NOMO-1 treated with DMSO at 0.1 percent for 48 hours (cell line): Measurements from ENCODE around the gene HRG.
A peak's percentile ranks its signal among the peaks of the same experiment; 100 is the strongest.

ENCODE experiments used
- DNase-seq: peaks from one replicate; lab custom pipeline; 2025; ENCODE audit not compliant: unreplicated experiment; lab: John Stamatoyannopoulos, UW

HRG gene

DNA sequence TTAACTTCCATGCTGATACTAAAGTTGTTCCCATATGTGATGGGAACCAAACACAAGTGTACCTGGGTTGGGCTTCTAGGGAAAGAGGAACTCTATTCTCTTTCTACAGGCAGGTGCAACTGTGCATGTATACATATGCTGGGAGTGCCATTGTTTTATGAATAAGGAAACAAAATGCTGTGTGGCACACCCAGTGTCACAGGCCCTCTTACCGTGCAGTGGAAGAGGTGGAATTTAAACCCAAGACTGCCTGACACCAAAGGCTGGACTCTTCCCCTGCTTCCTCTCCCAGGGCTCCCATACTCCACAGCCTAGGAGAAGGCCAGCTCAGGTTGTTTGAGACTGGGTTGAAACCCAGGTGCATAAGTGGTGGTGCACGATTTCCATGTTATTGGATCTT, 27.6 kb upstream of the HRG start:
- DNase-seq = no peak

GRCh38 chr3:186639778-186640472, 25.9 kb upstream of the HRG start, which contains the start of gene FETUB:
Gene FETUB (plus strand): TSS chr3:186640399. CDS start chr3:186640461, 62 bp downstream.
- DNase-seq = no peak

DNA sequence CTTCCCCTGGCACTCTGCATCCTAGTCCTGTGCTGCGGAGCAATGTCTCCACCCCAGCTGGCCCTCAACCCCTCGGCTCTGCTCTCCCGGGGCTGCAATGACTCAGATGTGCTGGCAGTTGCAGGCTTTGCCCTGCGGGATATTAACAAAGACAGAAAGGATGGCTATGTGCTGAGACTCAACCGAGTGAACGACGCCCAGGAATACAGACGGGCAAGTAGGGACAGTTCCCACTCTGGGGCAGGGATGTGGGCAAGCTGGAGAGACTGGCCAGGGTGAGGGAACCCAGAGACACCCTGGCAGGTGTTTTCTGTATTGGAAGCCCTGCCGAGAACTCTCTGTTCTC, 25.4 kb upstream of the HRG start:
- no peak for DNase-seq

DNA sequence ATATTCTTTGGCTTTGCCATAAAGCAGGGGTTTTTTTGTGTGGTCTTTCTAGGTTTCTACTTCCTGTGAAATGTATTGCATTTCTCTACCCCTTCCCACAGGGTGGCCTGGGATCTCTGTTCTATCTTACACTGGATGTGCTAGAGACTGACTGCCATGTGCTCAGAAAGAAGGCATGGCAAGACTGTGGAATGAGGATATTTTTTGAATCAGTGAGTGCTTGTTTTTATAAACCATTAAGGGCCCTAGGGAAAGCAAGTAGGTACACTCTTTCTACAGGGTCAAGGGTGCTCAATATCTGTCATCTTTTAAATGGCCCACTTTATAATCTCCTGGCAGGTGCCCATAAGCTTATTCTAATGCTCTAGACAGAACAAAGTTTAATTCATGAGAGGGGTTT, 24.9 kb upstream of the HRG start:
- no peak for DNase-seq

- no peak for DNase-seq
Measured at GRCh38 chr3:186642014-186642413, 23.8 kb upstream of the HRG start.

DNA sequence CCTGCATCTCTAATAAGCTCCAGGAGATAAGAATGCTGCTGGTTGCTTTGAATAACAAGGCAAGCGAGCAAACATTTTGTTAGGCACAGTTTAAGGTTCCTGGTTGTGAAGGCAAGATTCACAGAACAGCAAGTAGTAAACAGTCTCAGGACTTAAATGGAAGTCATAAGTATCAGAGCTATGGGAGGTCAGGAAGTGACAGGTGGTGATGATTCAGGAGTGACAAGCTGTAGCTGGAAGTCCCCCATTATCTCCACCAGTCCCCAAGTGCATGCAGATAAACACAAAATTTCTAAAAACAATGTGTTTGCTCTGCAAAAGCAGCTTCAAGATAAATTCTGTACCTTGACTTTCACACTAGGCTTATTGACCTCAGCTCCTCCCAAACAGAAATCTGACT, 22.3 kb upstream of the HRG start:
- DNase-seq = no peak

GRCh38 chr3:186644683-186645082, 21.1 kb upstream of the HRG start:
- DNase-seq = no peak

- DNase-seq = no peak
Measured at GRCh38 chr3:186646106-186646505, 19.7 kb upstream of the HRG start.

- no peak for DNase-seq
Measured at GRCh38 chr3:186646841-186647240, 19.0 kb upstream of the HRG start.

DNA sequence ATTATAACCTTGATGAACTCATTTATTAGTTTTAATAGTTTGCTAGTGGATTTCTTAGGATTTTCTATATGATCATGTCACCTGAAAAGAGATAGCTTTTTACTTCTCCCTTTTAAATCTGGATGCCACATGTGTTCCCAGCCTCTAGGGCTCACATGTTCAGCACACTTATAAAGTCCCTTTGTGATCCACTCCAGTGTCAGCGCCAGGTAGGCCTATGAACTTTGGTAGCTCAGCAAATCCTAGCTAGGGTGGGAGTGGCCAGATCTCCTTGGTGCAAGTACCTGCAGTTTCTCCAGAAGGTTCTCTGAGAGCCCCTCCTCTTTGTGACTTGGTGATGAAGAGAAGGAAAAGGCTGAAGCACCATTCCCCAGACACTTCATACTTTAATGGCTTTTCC, 17.0 kb upstream of the HRG start:
- no peak for DNase-seq

DNA sequence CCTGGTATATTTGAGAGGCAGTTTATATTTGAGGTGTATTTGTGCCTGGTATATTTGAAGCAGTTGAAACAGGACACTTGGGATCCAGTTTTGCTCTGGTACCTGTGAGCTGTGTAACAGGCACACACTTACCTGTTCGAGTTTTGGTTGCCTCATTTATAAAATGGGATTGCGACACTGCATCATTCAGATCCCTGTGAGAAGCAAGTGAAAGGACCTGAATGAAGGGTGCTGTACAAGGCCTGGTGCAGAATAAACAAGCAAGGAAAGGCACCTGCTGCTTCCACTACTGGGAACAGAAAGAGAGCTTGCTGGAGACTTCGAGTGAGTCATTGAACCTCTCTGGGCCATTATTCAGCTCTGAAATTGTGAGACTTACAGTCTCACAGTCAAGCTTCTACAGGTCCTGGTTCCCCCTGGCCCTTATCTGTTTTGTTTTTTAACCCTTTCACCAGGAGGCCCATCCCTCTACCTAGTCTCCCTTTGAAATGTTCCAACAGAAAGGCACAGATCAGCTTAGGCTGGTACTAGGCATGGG, 14.1 kb upstream of the HRG start:
- no peak for DNase-seq

GRCh38 chr3:186653080-186653707, 12.6 kb upstream of the HRG start:
- no peak for DNase-seq

- DNase-seq = no peak
Measured at GRCh38 chr3:186653984-186654383, 11.8 kb upstream of the HRG start.

DNA sequence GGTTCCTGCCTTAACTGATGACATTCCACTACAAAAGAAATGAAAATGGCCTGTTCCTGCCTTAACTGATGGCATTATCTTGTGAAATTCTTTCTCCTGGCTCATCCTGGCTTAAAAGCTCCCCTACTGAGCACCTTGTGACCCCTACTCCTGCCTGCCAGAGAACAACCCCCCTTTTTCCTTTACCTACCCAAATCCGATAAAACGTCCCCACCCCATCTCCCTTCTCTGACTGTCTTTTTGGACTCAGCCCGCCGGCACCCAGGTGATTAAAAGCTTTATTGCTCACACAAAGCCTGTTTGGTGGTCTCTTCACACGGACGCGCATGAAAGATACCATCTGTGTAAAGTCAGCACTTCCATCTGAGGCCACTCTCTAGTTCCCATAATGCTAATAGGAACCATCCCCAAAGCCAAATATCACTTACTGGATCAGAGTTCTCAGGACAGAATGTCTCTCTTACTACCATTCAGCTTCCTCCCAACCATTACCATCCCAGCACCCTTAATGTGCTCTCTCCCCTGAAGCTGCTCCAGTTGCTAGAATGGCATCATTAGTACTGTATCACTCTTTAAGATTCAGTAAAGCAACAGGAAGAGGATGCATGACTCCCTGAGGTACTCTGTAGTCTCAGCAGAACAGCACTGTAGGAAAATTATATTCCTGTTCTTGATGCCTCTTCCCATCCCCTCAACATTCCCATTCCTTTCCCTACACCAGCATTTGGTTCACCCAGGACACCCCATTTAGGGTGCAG, 2.3 kb upstream of the HRG start:
- no peak for DNase-seq

DNA sequence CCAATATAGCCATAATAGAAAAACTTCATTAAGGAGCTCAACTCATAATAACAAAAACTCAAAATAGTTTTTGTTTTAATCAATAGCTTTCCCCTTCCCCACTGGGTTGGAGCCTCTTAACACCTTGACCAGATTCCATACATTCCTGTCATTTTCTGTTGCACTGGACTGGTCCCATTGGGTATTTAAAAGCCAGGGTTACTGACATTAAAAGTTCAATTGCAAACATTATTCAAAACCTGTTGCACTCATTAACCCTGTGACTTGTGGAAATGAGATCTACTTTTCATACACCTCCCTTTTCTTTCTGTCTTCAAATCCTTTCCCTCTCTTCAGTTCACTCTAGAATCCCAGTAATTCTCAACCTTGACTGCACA, 1.7 kb upstream of the HRG start:
- no peak for DNase-seq

GRCh38 chr3:186664506-186664905, 1.3 kb upstream of the HRG start:
- DNase-seq = no peak

- no peak for DNase-seq
Measured at GRCh38 chr3:186668426-186668825, 2.6 kb downstream of the HRG start.

GRCh38 chr3:186669378-186670084, 3.7 kb downstream of the HRG start:
- DNase-seq = no peak

GRCh38 chr3:186670155-186670554, 4.3 kb downstream of the HRG start:
- peak; percentile 4 for DNase-seq

DNA sequence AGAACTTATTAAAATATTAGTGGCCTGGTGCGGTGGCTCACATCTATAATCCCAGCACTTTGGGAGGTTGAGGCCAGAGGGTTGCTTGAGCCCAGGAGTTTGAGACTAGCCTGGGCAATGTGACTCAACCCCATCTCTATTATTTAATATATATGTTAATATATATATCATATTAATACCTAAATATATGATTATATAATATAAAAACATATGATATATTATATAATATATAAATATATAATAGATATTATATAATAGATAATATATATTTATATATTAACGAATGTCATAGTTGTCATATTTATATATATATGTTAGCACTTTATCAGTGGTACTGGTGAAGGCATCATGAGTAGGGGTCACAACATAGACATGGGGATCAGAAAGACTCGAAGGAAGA, 5.2 kb downstream of the HRG start:
- no peak for DNase-seq

DNA sequence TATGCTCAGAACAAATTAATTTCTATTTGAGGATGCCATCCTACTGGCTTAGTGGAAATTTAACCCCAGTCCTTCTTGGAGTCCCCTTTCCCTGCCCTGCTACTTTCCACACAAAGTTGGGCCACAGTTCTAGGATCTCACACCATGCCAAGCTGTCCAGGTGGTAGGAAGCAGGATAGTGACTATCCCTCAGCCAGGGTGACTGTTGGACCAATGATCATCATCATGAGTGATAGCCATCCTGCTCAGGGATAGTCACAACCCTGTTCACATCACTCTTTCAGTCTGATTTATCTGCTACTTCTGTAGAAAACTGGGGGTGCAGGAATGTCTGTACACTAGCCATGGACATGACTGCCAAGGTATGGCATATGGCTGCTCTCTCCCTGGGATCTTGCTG, 12.8 kb downstream of the HRG start:
- no peak for DNase-seq
